ENCODE results near the gene AKAP7.

- TF ChIP-seq RFX5 (IDR thresholded peaks at IDR 0.05) (no peak), TFCP2L1 (CRISPR knock-in tag; IDR thresholded peaks at IDR 0.05) (no peak), CTCF (IDR thresholded peaks at IDR 0.05) (no peak), POLR2AphosphoS2 (conservative IDR thresholded peaks at IDR 0.05; ENCODE audit: low read length) (no peak), EP300 (IDR thresholded peaks at IDR 0.05) (no peak), NR3C1 (IDR thresholded peaks at IDR 0.05) (no peak)
These were observed 78.3 kb downstream of the AKAP7 start for GRCh38 chr6:131213501-131213990.
